ENCODE data around the gene CTDNEP1.
A peak's percentile ranks its signal among the peaks of the same experiment; 100 is the strongest.

The CTDNEP1 gene

DNA sequence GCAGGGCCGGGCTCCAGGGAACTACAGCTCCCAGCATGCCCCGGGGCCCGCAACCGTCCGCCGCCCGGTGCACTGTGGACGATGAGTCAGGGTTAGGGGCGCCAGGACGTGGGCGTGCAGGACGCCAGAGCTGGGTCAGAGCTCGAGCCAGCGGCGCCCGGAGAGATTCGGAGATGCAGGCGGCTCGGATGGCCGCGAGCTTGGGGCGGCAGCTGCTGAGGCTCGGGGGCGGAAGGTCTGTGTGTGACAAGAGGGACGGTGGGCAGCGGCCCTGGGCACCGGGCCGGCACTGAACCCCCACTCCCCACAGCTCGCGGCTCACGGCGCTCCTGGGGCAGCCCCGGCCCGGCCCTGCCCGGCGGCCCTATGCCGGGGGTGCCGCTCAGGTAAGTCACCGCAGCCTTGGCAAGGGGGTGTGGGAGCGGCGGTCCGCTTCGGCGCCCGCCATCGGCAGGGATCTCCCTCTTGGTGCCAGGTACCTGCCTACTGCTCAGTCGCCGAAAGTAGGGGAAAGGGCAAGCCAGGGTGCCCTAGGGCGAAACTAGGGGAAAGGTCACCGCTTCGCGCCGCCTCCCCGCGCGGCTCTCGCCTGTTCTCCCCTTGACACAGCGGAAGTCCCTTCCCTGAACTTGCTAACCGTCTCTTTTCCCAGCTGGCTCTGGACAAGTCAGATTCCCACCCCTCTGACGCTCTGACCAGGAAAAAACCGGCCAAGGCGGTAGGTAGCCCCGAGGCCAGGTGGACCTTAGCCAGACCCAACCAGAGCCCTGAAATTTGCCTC is 31.5 kb downstream of the CTDNEP1 start, which contains the start of the genes ACADVL and DLG4:
ACADVL (plus strand) TSS at position 127 of the 781 bp plus-strand sequence; CDS start at position 174, 47 bp downstream.
DLG4 (minus strand) TSS at position 25 of the 781 bp plus-strand sequence.
- DNase-seq (ENCODE audit: low read depth): peak; percentile 61
- H3K4me3 ChIP-seq (ENCODE audit: low read depth, low read length): peak within 1 kb of the TSS; percentile 85

DNA sequence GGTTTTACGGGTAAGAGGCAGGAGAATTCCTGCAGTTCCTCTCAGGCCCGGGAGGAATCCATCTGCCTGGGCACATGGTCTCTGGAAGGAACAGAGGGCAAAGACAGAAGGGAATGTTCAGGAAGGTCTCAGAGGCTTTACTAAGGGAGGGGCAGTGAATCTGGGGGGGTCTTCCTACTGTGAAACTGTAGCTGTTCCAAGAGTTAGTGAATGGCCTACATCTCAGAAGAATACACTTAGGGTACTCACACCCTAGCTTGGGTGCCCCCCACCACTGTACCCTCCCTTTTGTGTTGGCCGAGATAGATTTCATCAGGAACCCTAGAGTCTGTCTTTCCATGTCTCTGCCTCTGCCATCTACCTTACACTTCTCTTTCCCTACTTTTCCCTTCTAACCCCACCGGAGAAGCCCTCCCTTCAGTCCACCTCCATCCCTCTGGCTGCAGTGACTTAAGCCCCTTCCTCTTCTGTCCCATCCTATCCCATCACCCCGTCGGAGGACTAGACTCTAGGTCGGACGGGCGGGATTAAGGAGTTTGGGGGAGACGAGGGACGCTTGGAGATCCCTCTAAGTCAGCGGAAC is 32.2 kb downstream of the CTDNEP1 start:
- peak overlapping the region; percentile 85 for H3K4me3 ChIP-seq (ENCODE audit: low read depth, low read length)
- DNase-seq (ENCODE audit: low read depth): no peak

DNA sequence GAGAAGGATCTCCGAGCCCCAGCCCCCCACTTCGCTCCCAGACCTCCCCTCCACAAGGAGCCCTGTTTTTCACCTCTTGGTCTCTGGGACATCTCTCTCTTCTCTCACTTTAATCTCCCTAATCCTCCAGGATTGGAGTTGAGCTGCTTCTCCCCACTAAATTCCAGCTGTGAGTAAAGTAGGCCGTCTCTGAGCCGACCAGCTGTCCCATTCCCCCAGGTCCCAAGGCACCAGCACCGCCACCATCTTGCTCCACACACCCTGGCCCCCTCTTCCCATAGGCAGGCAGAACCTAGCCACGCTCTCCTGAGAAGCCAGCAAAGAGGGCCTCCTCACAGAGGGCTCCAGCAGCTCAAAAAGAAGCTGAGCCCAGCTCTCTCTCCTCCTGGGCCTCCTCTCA is 32.8 kb downstream of the CTDNEP1 start:
- no peak for DNase-seq (ENCODE audit: low read depth)
- no peak overlapping the region for H3K4me3 ChIP-seq (ENCODE audit: low read depth, low read length)

DNA sequence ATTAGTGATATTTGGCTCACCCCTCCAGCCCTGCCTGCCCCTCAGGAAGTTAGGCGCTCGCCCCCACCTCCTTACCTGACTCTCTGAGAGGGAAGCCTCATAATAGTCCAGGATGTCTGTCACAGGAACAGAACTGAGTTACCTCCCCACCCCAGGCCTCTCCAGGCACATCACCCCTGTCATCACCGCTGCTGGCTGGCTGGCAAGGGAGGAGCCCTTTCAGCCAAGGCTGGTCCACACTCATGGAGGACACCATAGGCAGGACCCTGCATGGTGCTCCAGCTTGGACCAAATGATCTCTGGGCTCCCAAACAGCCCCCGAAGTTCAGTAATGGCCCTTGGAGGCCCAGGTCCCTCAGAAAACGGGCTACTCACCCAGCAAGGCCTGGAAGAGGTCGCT is 33.4 kb downstream of the CTDNEP1 start:
- peak overlapping the region; percentile 73 for H3K4me3 ChIP-seq (ENCODE audit: low read depth, low read length)
- no peak for DNase-seq (ENCODE audit: low read depth)

DNA sequence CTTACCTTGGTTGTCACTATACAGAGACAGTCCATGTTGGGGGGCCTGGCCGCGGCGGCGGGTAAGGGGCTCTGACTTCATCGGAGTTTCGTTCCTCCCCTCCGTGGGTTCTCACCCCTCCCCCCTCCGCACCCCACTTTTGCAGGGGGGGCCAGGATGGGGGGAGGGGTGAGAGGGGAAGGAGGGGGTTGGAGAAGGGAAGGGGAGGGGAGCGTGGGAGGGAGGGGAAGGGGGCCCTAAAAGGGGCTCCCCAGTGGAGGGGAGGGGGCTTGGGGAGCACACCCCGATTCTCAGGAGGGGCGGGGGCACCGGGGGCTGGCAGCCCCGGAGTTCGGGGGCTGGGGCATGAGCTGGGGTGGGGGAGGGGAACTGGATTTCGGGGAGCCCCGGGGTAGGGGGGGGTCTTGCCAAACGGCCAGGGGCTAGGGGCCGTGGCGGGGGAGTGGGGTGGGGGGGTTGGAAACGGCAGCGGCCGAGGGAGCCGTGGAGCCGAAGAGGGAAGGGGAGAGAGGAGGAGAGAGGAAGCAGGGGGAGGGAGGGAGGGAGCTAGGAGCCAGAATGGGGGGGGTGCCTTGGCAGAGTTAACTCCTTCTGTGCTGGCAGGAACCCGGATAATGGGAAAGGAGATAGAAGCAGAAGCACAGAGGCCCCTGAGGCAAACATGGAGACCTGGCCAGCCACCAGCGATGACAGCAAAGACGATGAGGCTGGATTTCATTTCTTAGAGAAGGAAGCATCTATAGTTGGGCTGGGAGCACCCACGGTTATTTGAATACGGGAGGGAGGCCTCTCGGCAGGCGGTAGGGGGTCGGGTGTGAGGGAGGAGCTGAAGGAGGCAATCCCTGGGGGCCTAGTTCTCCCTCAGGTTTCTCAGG is 34.2 kb downstream of the CTDNEP1 start:
- no peak for DNase-seq (ENCODE audit: low read depth)
- peak overlapping the region; percentile 73 for H3K4me3 ChIP-seq (ENCODE audit: low read depth, low read length)

DNA sequence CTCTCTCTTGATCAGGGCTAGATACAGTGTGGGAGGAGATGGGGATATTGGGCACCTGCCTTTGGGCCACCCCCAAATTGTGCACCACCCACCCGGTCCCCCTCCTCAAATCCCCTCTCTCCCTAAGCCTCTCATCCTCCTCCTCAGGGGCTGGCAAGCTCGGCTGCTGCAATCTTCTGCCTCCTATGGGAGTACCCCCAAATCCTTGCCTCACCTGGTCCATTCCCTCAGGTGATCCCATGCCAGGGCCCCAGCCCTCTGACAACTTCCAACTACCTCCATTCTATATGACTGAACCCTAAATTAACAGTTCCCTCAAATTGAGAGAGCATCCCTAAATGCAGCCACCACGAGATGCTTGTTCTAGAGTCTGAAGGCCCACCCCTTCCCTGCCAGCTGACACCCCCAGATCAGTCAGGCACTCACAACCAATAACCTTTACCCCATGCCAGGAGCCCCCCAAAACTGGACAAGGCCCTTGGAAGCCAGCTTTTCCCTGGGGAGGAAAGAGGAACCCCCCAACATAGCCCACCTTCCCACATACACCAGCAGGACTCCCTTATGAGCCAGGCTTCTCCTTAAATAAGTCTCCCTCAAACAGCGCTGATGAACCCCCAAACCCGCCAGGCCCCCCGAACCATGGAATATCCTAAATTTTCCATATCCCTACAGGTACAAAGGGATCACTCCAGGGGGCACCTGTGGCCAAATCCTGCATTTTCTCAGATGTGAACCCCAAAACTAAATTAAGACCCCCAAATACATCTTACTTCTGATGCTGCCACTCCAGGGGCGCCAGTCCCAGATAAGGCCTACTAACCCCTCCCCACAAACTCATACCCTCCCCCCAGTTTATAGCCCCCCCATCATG is 35.1 kb downstream of the CTDNEP1 start:
- H3K4me3 ChIP-seq (ENCODE audit: low read depth, low read length): peak overlapping the region; percentile 73
- DNase-seq (ENCODE audit: low read depth): no peak

DNA sequence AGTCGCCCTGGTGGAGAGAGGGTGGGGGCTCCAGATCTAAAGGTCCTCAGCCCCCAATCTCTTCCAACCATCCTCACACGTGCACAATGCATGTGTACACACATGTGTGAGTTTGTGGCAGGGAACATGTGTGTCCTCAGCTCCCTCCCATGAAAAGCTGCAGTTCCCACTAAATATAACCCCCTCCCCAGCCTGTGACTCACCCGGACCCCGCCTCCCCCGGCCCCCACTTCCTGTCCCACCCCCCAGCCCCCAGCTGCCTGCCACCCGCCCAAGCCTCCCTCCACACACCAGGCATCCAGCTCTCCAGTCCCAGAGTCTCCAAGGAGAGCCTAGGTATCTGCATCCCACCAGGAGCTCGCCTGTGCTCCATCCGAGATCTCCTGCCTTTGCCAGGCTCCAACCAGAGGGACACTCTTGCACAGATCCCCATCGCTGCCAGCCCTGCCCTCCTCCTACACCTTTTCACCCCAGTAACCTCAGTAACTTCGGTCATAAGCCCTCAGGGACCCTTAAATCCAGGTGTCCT is 35.8 kb downstream of the CTDNEP1 start:
- H3K4me3 ChIP-seq (ENCODE audit: low read depth, low read length): peak overlapping the region; percentile 73
- no peak for DNase-seq (ENCODE audit: low read depth)

DNA sequence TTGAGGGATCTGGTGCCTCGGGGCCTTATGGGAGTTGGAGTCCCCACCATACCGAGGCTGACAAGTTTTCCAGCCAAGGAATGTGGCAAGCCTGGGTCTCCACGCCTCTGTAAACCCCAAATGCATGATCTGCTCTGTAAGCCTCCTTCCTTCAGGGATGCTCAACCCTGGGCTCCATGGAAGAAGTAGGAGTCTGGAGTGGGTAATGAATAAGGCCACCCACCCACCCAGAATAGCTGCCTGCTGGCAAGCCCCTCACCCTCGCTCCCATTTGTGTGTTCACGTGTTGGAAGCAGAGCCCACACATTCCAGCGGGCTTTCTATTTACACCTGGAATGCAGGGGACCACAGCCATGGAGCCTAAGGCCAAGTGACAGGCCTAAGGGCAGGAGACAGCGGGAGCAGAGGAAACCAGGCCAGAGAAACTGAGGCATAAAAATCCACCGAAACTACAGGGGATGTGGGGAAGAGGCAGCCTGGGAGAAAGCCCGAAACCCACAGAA is 36.3 kb downstream of the CTDNEP1 start:
- peak overlapping the region; percentile 73 for H3K4me3 ChIP-seq (ENCODE audit: low read depth, low read length)
- DNase-seq (ENCODE audit: low read depth): no peak

DNA sequence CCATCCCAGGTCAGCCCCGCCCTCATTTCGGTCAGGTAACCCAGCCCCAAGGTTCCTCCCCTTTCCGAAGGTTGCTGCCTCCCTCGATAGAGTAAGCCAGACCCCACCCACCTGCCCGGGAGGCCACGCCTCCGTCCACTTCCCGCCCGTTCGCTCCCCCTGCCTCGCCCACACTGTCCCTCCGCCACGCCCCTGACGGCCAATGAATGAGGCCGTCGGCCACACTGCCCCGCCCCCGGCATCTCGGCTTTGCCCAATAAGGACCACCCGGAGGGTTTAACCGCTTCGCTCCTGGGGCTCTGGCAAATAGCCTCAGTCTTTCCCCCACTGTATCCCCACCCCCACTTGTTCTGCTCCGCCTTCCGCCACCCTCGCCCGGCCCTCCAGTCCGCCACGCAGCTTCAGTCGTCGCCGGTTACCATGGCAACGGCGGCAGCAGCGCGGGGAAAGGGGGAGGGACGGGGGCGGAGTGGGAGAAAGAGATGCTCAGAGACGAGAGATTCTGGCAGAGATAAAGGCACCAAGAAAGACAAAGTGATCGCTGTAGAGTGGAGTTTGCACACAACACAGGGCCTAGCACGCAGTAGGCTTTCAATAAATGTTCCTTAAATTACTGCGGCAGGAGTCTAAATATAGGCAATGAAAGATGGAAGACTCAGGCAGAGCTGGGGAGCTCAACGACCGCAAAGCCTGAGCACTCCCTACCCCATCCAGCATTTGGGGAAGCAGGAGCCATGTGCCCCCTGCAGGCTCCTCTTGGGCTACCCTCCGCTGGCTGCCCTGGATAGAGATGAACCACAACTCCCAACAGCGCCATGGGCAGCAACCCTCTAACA is 37.0 kb downstream of the CTDNEP1 start:
- H3K4me3 ChIP-seq (ENCODE audit: low read depth, low read length): peak overlapping the region; percentile 73
- peak; percentile 89 for DNase-seq (ENCODE audit: low read depth)

DNA sequence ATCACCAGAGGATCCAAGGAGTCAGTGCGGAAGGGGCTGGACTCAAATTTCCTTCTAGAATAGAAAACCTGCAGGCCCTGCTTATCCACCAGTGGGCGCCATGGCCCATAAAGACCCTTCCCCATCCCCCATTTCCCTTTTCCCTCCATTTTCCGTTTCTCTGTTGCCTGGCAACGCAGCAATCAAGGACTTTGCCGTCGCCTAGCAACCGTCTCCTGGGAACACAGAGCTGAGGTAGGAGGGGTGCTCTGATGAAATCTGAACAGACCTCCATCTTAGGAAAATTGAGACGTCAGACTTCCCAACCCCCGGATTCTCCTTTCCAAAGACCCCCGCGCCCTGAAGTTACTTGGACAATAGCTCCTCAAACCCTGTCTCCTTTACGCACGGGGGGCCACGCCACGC is 37.6 kb downstream of the CTDNEP1 start:
- DNase-seq (ENCODE audit: low read depth): no peak

DNA sequence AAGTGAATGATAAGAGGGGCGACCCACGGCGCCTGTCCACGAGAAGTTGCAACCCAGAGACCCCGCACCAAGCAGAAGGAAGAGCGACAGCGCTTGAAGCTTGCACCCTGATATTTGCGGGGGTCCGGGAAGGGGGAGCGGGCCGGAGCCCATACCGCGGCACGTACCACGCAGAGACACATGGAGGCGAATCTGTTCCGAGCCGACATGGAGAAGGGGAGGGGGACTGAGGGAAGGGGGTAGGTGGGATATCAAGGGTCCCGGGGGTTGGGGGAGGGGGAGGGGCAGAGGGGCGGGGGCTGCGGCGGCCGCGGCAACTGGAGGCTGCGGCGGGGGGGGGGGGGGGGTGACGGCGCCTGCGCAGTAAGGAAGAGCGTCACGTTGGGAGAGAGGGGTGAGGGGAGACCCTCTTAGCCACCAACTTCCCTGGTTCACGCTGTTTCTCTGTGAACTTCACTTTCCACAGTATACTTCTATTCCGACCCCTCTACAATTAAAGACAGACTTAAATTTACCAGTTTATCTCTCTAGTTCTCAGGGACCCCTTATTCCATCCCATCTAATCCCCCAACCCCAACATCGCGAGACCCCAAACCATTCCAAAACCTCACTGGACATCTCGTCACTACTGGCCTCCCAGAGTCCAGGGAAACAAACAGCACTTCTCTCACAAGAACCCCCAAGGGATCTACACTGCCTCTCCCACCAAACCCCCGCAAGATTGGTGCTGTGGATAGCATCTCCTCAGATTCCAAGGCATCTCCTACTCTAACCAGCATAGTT is 39.9 kb downstream of the CTDNEP1 start:
- H3K4me3 ChIP-seq (ENCODE audit: low read depth, low read length): peak overlapping the region; percentile 31
- DNase-seq (ENCODE audit: low read depth): no peak

More for the DNA sequence above, 37.6 kb downstream of the CTDNEP1 start:
- H3K4me3 ChIP-seq (ENCODE audit: low read depth, low read length): peak overlapping the region; percentile 73

DNA sequence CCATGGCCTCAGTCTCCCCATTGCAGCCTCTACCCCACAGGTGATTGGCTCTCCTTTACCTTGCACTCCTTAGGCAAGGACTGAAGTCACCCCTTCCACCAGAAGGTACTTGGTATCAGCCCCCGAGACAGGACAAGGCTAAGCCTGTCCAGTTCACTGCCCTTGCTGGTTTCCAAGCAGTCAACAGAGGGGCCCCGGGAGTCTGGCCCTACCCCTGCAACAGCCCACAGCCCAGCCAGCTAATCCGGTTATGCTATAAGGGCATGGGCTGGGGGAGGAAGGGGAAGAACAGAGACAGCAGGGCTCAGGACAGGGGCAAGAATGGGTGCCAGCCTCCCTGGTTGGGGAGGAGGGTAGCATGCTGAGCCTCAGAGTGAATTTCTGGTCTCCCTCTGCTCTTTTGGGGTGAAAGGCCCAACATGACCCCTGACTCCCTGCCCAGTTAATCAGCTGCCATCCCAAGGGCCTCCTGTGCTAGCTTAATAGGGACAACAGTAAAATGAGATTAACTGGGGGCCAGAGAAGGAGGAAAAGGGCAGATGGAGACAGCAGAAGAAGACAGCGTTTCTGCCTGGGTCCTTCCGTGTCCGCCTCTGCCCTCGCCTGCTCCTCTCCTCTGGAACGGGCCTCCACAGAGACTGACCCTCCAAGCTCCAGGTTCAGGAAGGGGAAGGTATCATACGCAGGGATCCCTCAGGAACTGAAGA is 42.6 kb downstream of the CTDNEP1 start:
- no peak overlapping the region for H3K4me3 ChIP-seq (ENCODE audit: low read depth, low read length)
- DNase-seq (ENCODE audit: low read depth): no peak

DNA sequence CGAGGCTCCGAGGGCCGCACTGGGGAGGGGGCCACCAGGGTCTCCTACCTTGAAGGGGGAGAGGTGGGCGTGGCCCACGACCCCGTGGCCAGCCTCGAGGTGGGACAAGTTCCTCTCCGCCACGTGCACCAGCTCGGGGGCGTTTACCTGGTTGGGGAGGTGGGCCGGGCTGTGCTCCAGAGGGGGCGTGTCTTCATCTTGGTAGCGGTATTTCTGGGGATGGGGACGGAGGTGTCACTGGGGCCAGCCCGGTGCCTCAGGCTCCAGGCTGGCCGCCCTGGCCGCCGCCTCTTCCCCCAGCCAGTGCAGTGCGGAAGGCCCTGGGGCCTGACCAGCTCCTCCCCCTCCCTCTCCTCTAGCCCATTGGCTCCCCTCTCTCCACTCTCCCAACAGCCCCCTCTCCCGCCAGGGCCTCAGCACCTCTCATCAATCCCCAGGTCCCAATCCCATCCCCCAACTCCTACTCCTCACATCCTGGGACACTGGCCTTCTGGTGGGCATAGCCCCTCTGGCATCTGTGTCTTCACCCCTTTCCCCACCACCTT is 43.4 kb downstream of the CTDNEP1 start:
- H3K4me3 ChIP-seq (ENCODE audit: low read depth, low read length): no peak overlapping the region
- no peak for DNase-seq (ENCODE audit: low read depth)

DNA sequence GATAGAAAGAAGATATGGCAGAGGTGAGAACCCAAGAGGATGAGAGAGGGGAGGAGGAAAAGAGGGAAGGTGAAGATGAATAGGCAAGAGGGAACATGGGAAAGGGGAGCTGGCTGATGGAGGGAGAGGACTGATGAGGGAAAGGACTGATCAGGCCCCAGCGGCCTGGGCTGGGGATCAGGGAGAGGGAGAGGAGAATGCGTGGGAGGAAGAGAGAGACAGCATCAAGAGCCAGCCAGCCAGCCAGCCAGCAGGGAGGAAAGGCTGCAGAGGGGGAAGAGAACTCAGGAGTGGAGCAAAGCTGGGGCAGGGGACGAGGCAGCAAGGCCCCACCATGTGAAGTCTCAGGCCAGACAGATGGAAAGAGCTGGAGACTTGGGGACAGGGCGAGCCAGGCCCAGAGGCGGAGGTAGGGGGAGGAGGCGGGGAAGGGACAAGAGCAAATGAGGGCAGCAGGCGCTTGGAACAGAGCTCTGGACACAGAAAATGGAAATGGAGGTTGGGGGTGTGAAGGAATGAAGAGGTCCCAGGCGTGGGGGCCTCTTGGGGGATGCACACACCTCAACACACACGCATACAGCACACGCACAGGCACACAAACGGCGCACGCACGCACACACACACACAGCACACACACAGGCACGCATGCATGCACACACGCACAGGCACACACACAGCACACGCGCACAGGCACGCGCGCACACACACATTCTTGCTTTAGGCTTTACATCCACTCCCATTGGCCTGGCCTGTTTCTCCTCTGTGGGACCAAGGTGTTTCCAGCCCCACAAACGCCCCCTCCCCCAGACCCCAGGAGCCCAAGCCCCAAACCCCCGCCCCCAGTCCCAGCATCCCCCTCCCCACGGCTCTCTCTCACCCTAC is 44.2 kb downstream of the CTDNEP1 start:
- DNase-seq (ENCODE audit: low read depth): no peak
- peak overlapping the region; percentile 9 for H3K4me3 ChIP-seq (ENCODE audit: low read depth, low read length)

DNA sequence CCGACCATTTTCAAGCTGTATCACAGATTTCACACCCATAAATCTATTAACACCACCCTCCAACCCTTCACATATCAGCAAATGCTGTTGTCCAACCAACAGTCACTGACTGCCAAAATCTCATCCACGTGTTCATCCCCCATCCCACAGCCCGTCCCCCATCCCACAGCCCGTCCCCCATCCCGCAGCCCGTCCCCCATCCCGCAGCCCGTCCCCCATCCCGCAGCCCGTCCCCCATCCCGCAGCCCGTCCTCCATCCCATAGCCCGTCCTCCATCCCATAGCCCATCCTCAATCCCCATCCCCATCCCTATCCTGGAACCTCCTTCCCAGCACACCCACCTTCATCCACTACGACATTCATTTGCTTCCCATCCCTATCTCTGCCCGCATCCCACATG is 46.0 kb downstream of the CTDNEP1 start:
- no peak for DNase-seq (ENCODE audit: low read depth)
- peak overlapping the region; percentile 47 for H3K4me3 ChIP-seq (ENCODE audit: low read depth, low read length)

Data from skeletal muscle cell (primary cell).